HT-29 (cell line): ENCODE data around the gene MIEF1. TPM values are rescaled to one million over a fixed set of nuclear protein-coding genes. Genes with fewer than 3 reads are reported as not detected.

ENCODE experiments used
- DNase-seq: peaks from one replicate; pipeline ENCODE4 v3.0.0-alpha.2; 2015; ENCODE audit warnings: low spot score
- total RNA-seq: library from RNA; depleted of rRNA; stranded (reverse); fragments of >200 nt; shearing (Covaris generic); gene quantifications from 2 replicates; pipeline ENCODE4 v1.2.3, GENCODE V29; 2014; rRNA removed

MIEF1 gene
- total RNA-seq, result 16.9 and 19.0 TPM in 2 replicates

DNA sequence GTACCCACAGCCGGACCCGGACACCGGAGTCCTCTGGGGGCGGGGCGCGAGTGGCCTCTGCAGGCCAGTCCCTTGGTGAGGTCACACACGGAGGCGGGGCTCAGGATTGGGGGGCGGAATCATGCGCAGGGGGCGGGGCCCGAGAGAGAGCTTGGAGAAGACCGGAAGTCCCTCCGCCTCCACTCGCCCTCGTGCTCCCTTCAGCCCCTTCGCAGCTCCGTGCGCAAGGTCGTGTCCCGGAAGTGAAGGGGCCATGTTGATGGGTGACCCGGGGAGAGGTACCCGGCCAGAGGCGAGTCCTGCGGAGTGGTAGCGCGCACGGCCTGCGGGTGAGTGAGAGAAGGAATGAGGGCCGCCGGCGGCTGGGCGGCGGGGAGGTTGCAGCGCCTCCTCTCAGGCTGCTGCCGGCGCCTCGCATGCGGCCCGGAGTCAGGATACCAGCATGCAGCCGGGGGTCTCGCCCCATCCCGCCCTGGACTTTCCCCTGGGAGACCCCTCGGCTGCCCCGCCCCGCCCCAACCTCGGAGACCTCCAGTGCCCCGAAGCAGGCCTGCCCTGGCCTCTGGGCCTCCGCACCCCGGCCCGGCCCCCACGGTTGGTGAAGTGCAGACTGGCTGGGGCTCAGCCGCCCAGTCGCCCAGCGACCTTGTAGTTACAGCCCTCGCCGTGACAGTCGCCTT, at the start of gene MIEF1:
Gene MIEF1, plus strand, starts transcription at position 182 of the 680 bp plus-strand sequence. CDS start 9,005 bp downstream, outside the sequence.
- DNase-seq, result peak; percentile 88

DNA sequence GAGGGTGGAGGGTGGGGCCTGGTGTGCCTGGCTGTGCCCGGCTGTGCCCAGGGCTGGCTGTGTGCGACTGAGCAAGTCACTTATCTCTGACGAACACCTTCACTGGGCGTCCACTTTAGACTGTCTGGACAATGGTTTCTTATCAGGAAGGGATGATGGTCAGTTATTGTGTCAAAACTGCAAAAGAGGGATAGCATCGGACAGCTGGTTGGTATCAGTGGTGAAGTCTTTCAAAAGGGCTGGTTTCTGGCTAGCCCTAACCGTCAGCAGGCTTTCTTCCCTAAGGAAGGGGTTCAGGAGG, 49.4 kb upstream of the MIEF1 start:
- no peak for DNase-seq

DNA sequence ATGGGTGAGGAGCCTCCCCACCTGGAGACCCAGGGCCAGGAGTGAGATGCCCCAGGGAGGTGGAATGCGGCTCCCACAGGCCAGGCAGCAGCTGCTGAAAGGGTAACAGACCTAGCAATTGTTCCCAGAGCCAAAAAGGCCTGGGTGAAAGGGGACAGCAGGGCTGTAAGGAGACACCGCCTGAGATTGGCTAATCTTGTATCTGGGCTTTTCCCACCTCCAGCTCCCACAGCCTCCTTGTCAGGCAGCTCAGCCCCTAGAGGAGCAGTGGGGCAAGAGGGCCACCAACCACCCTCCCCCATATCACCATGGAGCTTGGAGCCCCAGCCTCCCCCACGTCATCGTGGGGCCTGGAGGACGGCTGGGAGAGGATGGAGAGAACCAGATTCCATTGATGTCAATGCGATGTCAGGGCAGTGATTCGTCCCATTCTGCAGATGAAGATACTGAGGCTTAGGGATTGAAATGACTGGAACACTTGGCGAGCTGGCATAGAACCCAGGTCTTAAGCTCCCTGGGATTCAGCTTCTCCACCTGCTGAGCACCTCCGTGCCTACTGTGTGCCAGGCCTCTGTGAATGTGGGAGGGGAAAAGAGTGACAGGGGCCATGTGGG, 48.2 kb upstream of the MIEF1 start:
- DNase-seq, result no peak

DNA sequence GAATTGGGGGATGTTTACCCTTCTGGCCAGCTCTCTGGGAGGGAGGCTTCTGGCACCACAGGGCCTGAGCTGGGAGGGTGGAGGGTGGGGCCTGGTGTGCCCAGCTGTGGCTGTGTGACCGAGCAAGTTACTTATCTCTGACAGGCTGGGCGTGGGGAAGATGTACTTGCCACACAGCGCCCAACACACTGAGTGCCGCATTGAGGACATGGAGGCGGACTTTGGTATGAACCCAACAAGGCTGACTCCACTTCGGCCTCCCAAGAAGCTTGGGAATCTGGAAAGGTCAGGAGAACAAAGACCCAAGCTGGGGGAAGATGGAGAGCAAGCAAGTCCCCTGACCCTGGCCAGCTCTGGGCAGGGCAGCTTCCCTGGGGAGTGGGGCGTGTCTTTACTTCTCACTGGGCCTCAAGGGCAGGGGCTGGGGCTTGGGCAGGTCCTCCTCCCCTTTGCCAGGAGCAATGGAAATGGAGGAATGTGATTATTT, 47.7 kb upstream of the MIEF1 start:
- DNase-seq, result no peak

DNA sequence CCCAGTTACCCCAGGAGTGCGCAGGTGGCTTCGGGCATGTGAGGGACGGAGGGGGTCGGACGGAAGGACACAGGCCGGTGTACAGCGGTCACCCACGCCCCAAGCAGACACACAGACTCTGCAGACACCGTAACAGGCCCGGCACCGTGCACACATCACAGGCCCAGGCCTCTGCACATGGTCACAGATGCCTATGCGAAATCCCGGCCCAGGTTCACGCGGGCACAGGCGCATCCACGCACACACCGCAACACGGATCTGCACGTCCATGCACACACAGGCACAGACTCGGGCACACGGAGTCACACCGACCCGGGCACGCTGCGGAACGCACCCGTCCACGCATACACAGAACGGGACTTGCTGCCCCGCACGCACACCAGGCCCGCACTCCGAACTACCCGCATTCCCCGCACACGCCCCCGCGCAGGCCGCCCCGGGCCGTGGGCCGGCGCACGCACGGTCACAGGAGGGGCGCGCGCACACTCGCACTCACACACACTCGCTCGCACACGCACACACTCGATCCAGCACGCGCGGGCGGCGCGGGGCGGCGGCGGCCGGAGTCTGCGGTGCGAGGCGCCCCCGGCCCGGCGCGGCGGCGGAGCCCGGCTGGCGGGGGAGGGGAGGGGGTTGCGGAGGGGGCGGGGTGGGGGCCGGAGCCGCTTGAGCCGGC, 45.4 kb upstream of the MIEF1 start, which contains the start of gene MGAT3:
Gene MGAT3, plus strand, starts transcription at position 491 of the 676 bp plus-strand sequence. CDS start 30,336 bp downstream, outside the sequence.
- DNase-seq, result no peak

DNA sequence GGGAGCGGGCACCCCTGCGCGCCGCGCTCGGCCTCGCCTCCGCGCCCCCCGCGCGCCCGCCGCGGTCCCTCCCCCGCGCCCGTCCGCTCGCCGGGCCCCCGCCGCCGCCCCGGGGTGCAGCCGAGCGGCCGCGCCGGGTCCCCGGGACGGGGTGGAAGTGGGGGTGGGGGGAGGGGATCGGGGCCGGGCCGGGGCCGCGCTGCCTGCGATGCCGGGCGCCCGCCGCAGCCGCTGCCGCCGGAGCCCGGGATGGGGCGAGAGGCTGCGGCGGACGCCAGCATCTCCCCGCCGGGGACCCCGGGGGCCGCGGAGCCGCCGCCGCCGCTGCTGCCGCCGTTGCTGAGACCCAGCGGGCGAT, 44.9 kb upstream of the MIEF1 start:
- DNase-seq, result no peak

DNA sequence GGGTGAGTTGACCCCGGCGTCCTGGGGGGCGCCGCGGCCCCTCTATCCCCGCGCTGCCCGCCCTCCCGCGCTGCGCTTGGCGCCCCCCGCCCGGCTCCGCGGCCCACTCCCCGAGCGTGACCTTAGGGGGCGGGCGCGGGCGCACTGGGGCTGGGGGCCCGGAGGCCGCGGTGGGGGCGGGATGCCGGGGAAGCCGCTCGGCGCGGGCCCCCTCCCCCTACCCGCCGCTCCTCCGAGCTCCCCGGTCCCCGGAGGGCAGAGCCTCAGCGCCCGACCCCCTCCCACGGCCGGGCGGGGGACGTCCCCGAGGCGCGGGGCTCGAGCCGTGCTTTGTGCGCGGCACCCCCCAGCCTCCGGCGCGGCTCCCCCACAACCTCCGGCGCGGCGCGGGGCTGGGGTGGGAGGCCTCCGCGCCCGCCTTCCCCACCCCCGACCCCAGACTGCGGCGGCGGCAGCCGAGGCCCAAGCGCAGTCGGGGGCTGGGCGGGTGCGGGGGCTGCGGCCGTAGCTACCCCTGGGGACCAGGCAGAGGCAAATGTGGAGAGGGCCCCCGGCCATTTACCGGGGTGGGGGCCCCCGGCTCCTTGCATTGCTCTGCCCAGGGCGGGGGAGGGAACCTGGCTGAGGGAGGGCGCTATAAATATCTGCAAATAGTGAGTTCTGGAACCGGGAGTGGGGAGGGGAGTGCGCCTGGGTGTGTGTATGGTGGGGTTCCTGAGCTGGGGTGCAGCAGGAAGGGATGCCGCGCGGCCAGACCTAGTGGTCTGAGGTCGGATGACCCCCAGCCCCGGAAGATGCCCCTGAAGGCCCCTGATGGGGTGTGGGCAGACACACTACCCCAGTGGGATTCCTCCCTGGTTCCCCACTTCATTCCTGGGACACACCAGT, 44.3 kb upstream of the MIEF1 start:
- DNase-seq, result no peak

DNA sequence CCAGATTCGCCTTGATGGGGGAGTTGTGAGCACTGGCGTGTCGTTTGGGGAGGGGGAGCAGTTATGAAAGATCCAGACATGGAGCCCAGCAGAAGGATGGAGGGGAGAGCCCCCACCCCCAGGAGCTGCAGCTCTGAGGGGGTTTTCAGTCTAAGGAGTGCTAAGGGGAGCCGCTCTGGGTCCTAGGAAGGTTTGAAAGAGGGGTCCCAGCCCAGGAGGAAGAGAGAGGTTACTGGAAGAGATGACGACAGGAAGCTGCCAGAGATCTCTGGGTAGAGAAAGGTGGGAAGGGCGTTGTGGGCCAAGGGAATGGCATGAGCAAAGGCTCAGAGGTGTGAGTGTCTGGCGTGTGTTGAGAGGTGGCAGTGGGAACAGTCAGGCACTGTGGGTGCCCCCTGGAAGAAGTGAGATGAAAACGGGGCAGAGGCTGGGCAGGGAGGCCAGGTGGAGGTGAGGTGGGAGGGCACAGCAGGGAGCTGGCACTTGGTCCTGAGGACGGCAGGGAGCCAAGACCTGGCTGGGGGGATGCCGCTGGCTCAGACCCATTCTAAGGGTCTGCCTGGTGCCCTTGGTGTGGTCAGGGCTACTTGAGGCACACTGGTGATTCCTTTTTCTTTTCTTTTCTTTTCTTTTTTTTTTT, 43.5 kb upstream of the MIEF1 start:
- DNase-seq, result no peak

DNA sequence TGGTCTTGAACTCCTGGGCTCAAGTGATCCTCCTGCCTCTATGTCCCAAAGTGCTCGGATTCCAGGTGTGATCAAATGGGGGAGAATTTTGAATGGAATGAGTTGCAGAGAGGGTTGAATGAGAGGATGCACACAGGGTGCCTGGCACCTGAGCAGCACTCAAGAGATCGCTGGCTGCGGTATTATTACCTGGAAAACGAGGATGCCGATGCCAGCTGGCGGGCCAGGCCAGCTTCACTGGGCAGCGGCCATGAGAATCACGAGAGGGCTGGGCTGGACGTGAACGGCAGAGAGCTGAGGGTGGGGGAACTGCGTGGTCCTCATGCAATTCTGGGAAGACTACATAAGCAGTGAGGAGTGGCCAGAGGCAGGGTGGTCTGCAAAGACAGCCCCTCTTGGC, 42.4 kb upstream of the MIEF1 start:
- no peak for DNase-seq

DNA sequence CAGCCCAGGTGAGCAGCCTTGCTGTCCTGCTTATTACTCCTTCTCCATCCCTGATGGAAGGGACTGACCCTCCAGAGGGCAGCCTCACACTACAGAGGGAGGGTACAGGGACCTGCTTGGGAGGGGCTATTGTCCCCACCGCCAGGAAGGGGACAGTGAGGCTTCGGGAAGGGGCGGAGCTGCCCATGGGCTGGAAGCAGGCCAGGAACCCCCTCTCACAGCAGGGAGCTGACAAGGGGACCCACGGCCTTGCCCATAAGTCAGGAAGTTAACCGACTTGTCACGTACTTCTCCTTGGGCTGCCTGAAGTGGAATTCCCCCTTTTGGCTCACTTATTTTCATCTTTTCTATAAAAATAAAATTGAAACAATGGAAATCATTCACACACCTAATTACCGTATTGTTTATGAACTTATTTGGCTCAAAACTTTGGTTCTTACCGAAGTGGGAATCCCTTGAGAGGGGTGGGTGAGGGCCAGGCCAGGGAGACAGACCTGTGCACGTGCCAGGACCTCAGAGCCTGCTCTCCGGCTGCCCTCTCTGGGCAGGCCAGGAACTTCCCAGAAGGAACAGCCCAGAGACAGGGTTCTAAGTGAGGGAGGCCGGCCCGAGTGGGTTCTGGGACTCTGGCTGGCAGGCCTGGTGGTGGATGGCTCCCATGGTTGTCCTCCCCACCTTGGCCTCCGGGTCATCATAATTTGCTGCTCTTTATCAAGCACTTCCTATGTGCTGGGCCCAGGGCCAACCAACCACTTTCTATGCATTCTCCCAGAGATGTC, 39.5 kb upstream of the MIEF1 start:
- DNase-seq, result no peak

DNA sequence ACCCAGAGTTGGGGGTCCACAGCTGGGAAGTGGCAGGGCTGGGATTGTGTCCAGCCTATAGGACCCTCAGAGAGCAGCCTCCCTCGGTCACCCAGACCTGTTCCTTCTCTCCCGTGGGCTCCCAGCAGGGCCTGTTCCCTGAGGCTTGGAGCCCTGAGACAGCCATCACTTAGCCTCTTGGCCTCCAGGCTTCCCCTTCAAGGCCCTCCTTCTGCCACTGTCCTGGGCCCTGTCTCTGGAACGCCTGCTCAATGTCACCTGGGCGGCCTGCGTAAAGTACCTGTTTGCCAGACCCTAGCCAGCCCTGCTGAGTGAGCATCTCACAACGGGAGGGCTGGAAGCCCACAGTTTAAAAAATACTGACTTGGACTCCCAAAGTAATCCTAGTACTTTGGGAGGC, 38.8 kb upstream of the MIEF1 start:
- DNase-seq, result no peak

DNA sequence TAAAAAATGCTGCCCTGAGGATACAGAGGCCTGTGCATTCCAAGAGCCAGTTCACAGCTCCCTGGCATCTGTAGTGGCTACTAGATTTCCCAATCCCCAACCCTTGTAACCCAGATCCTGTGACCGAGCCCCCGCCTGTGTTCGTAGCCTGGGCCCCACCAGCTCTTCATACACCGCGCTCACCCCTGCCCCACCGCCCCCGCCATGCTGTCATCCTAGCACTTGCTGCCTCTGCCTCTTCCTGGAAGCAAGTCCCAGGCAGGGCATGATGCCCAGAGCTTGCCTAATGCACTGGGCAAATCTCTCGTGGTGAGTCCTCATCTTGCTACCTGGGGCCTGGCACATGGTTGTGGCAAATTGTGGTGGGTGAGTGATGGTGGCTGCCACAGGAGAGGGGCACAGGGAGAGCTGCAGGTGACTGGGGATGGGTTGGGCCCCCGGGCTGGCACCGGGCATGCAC, 38.1 kb upstream of the MIEF1 start:
- no peak for DNase-seq

DNA sequence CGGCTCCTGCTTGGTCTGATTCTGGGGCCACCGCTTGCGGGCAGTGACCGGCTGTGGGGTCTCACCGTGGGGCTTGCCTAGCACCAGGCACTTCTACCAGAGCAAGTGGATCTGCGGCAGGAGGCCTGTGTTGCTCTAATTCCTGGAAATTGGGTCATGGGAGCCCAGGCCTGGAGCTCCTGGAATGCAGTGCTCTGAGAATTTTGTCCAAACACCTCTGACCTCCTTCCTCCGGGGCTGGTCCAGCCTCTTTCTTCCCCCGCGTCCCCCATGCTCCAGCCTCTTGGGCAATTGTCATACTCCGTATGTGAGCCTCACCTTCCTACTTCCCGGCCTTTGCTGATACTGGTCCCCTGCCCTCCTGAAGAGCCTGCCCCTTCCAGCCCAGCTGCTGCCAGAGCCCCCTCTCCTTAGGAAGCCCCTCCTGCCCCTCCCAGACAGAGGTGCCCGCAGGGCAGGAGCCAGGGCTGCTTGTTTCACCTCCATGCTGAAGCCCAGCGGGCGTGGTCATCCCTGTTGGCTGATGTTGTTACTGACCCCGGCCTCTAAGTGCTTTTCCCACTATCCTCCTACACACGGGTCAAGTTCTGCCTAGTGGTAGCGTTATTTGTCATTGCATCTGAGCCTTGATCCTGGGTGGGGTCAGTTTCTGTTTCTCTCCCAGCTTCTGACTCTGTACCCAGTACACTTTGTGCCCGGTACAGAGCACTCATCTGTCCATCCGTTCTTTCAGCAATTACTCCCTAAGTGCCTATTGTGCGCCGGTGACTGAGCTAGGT, 35.7 kb upstream of the MIEF1 start:
- DNase-seq, result no peak

DNA sequence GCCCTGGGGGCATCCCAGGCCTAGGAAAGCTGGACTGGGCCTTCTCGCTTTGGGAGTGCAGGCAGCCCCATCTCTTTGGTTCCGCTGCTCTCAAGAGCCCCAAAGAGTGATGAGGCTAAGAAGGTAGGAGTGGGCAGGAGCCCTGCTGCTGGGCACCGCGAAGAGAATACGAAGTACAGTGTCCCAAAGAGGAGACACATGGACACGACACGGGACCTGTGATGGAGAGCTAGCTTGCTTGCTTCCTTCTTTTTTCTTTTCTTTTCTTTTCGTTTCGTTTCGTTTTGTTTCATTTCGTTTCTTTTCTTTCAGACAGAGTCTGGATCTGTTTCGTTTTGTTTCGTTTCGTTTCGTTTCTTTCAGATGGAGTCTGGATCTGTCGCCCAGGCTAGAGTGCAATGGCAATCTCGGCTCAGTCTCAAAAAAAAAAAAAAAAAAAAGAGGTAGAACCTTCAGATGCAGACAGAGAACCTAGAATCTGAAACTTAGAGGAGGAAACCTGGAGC, 34.6 kb upstream of the MIEF1 start:
- DNase-seq, result no peak

DNA sequence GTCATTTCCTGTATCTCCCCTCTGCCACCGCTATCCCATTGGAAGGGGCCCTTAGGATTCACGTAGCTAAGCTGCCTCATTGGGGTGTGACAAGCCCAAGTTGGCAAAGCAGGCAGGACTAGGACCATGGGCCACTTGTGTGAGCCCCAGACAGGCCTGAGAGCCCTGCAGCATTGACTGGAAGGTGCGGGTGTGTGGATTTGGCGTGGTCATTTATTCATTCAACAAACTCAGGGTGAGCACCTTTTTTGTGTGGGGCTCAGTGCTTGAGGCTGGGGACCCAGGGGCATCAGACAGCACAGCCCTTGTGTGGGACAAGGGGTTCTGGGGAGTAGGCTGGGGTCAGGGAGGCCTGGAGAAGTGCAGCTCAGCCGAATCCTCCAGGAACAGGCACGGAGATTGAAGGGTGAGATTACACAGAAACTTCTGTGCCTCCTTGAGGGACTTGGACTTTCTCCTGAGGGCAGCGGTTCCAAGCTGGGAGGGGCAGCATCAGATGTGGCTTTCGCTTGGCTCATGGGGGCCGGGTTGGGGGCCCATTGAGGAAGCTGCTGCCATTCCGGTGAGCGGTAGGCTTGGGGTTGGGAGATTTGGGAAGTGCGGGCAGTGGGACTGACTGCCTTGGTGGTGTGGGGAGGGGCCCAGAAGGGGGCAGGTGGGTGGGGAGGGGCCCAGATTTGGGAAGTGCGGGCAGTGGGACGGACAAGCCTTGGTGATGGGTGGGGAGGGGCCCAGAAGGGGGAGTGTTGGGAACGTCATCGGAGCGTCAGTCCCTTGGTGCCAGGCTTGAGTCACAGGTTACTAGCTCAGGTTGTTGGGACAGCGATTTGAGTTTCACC, 33.4 kb upstream of the MIEF1 start:
- no peak for DNase-seq

DNA sequence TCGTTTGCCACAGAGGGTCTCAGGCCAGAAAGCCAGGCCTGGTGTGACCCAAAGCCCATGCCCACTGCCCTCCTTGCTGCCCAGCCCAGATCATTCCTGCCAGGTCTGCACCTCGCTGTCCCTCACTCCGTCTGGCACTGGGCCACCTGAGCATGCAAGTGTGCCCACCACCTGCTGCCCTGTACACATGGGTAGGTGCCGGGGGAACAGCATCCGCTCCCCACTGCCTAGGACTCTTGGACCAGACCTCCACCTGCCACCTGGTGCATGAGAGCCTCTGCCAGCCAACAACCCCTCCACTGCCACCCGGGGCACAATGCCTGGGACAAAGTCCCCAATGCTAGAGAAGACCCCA, 32.8 kb upstream of the MIEF1 start:
- DNase-seq, result no peak

DNA sequence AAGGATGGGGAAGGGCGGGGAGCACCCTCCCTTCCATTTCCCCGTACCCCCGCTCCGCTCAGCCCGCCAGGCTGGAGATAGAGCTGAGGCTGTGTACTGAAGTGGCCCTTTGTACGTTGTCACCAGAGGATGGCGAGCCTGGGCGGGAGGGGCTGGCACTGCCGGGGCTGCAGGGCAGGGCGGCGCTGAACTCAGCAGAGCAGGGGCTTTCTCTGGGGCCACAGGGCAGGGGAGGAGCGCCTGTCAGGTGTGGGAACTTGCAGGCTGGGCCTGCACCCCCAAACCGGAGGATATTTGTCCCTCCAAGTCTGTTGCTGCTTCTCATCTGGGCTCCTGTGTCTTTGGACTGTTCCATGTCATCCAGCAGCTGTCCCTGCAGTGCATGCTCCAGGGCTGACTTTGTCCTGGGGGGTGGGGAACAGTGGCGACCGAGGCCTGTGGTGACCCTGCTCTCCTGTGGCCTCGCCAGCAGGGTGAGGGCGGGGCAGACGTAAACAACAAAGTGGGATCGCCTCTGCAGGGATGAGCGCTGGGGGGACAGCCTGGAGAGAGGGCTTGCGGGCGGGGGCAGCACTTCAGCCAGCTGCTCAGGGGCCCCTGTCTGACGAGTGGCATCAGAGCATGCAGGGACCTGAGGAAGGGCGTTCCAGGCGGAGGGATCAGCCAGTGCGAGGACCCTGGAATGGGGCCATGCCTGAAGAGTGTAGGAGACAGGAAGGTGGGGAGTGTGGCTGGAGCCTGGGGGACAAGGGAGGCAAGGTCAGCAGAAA, 32.2 kb upstream of the MIEF1 start:
- no peak for DNase-seq
